ENCODE results near the gene M1AP.
A peak's percentile ranks its signal among the peaks of the same experiment; 100 is the strongest.

M1AP gene

GRCh38 chr2:74673826-74674528 lies 25.8 kb upstream of the M1AP start:
- no peak overlapping the region for H3K4me3 Mint-ChIP-seq
- ATAC-seq (ENCODE audit: low read depth): no peak
- no peaks in the 10 kb centered on the region for H3K27me3 Mint-ChIP-seq
- H3K4me1 Mint-ChIP-seq: peaks cover 3% of the 10 kb centered on the region
- H3K27ac Mint-ChIP-seq: no peak overlapping the region
- H3K9me3 Mint-ChIP-seq: no peaks in the 10 kb centered on the region
- no peak for DNase-seq (ENCODE audit: low spot score in 2 of 2)
- H3K36me3 Mint-ChIP-seq: peaks cover 45% of the 10 kb centered on the region

- Mint-ChIP-seq H3K27me3 (no peaks in the 10 kb centered on the region), H3K4me3 (no peak overlapping the region), H3K36me3 (peaks cover 43% of the 10 kb centered on the region), H3K27ac (no peak overlapping the region), H3K4me1 (peaks cover 3% of the 10 kb centered on the region), H3K9me3 (no peaks in the 10 kb centered on the region)
- DNase-seq (ENCODE audit: low spot score in 2 of 2): no peak
- no peak for ATAC-seq (ENCODE audit: low read depth)
Observed at GRCh38 chr2:74671479-74671878, 23.3 kb upstream of the M1AP start.

- ATAC-seq (ENCODE audit: low read depth) (no peak), DNase-seq (ENCODE audit: low spot score in 2 of 2) (no peak)
- Mint-ChIP-seq H3K4me1 (peaks cover 3% of the 10 kb centered on the region), H3K27me3 (no peaks in the 10 kb centered on the region), H3K36me3 (peaks cover 33% of the 10 kb centered on the region), H3K27ac (no peak overlapping the region), H3K9me3 (no peaks in the 10 kb centered on the region), H3K4me3 (no peak overlapping the region)
Observed at GRCh38 chr2:74670263-74670662, 22.1 kb upstream of the M1AP start.

GRCh38 chr2:74668087-74668486 lies 20.0 kb upstream of the M1AP start:
- Mint-ChIP-seq H3K4me1 (peaks cover 3% of the 10 kb centered on the region), H3K27ac (no peak overlapping the region), H3K4me3 (no peak overlapping the region), H3K9me3 (no peaks in the 10 kb centered on the region), H3K27me3 (no peaks in the 10 kb centered on the region), H3K36me3 (peaks cover 21% of the 10 kb centered on the region)
- ATAC-seq (ENCODE audit: low read depth): no peak
- no peak for DNase-seq (ENCODE audit: low spot score in 2 of 2)

GRCh38 chr2:74659462-74659861 lies 11.3 kb upstream of the M1AP start:
- Mint-ChIP-seq H3K4me1 (peaks cover 16% of the 10 kb centered on the region), H3K27ac (no peak overlapping the region), H3K36me3 (peaks cover 8% of the 10 kb centered on the region), H3K4me3 (no peak overlapping the region), H3K27me3 (no peaks in the 10 kb centered on the region), H3K9me3 (no peaks in the 10 kb centered on the region)
- ATAC-seq (ENCODE audit: low read depth) (no peak), DNase-seq (ENCODE audit: low spot score in 2 of 2) (no peak)

GRCh38 chr2:74658516-74658915 lies 10.4 kb upstream of the M1AP start:
- Mint-ChIP-seq H3K27me3 (no peaks in the 10 kb centered on the region), H3K9me3 (no peaks in the 10 kb centered on the region), H3K27ac (no peak overlapping the region), H3K4me3 (no peak overlapping the region), H3K36me3 (peaks cover 8% of the 10 kb centered on the region), H3K4me1 (peaks cover 16% of the 10 kb centered on the region)
- ATAC-seq (ENCODE audit: low read depth): no peak
- DNase-seq (ENCODE audit: low spot score in 2 of 2): no peak

- no peak overlapping the region for H3K27ac Mint-ChIP-seq
- H3K9me3 Mint-ChIP-seq: no peaks in the 10 kb centered on the region
- no peak overlapping the region for H3K4me3 Mint-ChIP-seq
- H3K36me3 Mint-ChIP-seq: peaks cover 7% of the 10 kb centered on the region
- DNase-seq (ENCODE audit: low spot score in 2 of 2) (no peak), ATAC-seq (ENCODE audit: low read depth) (no peak)
- H3K4me1 Mint-ChIP-seq: peaks cover 16% of the 10 kb centered on the region
- peaks cover 1% of the 10 kb centered on the region for H3K27me3 Mint-ChIP-seq
Observed at GRCh38 chr2:74655579-74655978, 7.4 kb upstream of the M1AP start.

- peak within 1 kb of the TSS; percentile 7 for H3K27ac Mint-ChIP-seq
- peak; percentile 88 to 91 for DNase-seq (ENCODE audit: low spot score in 2 of 2)
- H3K36me3 Mint-ChIP-seq: peaks cover 4% of the 10 kb centered on the region
Observed at GRCh38 chr2:74653985-74654882, 6.1 kb upstream of the M1AP start, which contains the start of gene SEMA4F. SEMA4F (plus strand) TSS chr2:74654247; CDS start chr2:74654377, 130 bp downstream.

DNA sequence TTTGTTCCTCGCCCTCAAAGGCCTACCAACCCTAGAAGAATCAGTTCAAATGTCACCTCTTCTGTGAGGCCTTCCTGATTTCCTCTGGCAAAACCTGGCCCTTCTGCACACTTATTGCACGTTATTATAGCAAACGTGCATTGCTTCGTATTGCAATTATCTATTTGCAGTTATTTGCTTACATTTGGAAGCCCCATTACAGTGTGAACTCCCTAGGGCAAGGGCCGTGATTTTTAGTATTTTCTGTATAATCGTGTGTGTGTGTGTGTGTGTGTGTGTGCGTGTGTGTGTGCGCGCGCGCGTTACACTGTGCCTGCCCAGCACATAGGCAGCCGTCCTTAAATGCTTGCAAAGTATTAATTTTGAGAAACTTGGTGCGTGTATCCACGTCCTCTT lies 5.5 kb upstream of the M1AP start:
- peak overlapping the region; percentile 7 for H3K27ac Mint-ChIP-seq
- H3K9me3 Mint-ChIP-seq: no peaks in the 10 kb centered on the region
- peaks cover 16% of the 10 kb centered on the region for H3K4me1 Mint-ChIP-seq
- no peak for DNase-seq (ENCODE audit: low spot score in 2 of 2)
- peaks cover 3% of the 10 kb centered on the region for H3K36me3 Mint-ChIP-seq
- H3K4me3 Mint-ChIP-seq: peak overlapping the region; percentile 92
- peak; percentile 40 for ATAC-seq (ENCODE audit: low read depth)
- peaks cover 5% of the 10 kb centered on the region for H3K27me3 Mint-ChIP-seq

More at GRCh38 chr2:74653985-74654882, 6.1 kb upstream of the M1AP start, which contains the start of gene SEMA4F:
- H3K27me3 Mint-ChIP-seq: peaks cover 1% of the 10 kb centered on the region
- H3K4me3 Mint-ChIP-seq: peak within 1 kb of the TSS; percentile 92
- H3K4me1 Mint-ChIP-seq: peaks cover 16% of the 10 kb centered on the region
- H3K9me3 Mint-ChIP-seq: no peaks in the 10 kb centered on the region
- peak; percentile 97 for ATAC-seq (ENCODE audit: low read depth)

GRCh38 chr2:74646834-74647482 lies 1.2 kb downstream of the M1AP start:
- Mint-ChIP-seq H3K4me1 (peaks cover 2% of the 10 kb centered on the region), H3K9me3 (peaks cover 2% of the 10 kb centered on the region), H3K27ac (no peak overlapping the region), H3K27me3 (peaks cover 7% of the 10 kb centered on the region), H3K4me3 (no peak overlapping the region), H3K36me3 (no peaks in the 10 kb centered on the region)
- DNase-seq (ENCODE audit: low spot score in 2 of 2) (no peak), ATAC-seq (ENCODE audit: low read depth) (no peak)

- no peak overlapping the region for H3K4me3 Mint-ChIP-seq
- peaks cover 2% of the 10 kb centered on the region for H3K4me1 Mint-ChIP-seq
- ATAC-seq (ENCODE audit: low read depth) (no peak), DNase-seq (ENCODE audit: low spot score in 2 of 2) (no peak)
- no peak overlapping the region for H3K27ac Mint-ChIP-seq
- H3K36me3 Mint-ChIP-seq: no peaks in the 10 kb centered on the region
- H3K9me3 Mint-ChIP-seq: peaks cover 2% of the 10 kb centered on the region
- H3K27me3 Mint-ChIP-seq: peaks cover 8% of the 10 kb centered on the region
Observed at GRCh38 chr2:74646201-74646600, 1.9 kb downstream of the M1AP start.

GRCh38 chr2:74645344-74645743 lies 2.8 kb downstream of the M1AP start:
- peaks cover 2% of the 10 kb centered on the region for H3K9me3 Mint-ChIP-seq
- H3K27me3 Mint-ChIP-seq: peaks cover 8% of the 10 kb centered on the region
- no peak for DNase-seq (ENCODE audit: low spot score in 2 of 2)
- H3K4me3 Mint-ChIP-seq: no peak overlapping the region
- peaks cover 2% of the 10 kb centered on the region for H3K4me1 Mint-ChIP-seq
- H3K27ac Mint-ChIP-seq: no peak overlapping the region
- no peaks in the 10 kb centered on the region for H3K36me3 Mint-ChIP-seq
- ATAC-seq (ENCODE audit: low read depth): no peak

GRCh38 chr2:74639550-74639949 lies 8.6 kb downstream of the M1AP start:
- Mint-ChIP-seq H3K27ac (no peak overlapping the region), H3K4me1 (no peaks in the 10 kb centered on the region), H3K9me3 (no peaks in the 10 kb centered on the region), H3K4me3 (no peak overlapping the region), H3K27me3 (peaks cover 4% of the 10 kb centered on the region), H3K36me3 (no peaks in the 10 kb centered on the region)
- DNase-seq (ENCODE audit: low spot score in 2 of 2) (no peak), ATAC-seq (ENCODE audit: low read depth) (no peak)

DNA sequence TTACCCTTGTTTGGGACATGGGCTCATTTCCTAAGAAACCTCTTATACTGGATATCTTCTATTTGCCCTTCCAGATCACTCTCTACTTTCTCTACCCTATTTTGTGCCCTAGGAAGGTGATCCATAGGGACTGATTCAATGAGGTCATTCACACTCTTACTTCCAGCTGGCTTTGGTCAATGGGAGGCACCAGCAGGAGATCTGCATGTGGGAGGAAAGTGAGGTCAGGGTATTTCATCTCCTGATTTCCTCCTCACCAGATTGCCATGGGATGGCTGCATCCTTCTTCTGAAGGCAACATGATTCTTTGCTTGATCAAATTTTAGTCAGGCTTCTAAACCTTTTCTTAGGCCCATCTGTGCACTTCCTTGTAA lies 15.2 kb downstream of the M1AP start:
- no peak overlapping the region for H3K27ac Mint-ChIP-seq
- H3K4me1 Mint-ChIP-seq: no peaks in the 10 kb centered on the region
- no peaks in the 10 kb centered on the region for H3K9me3 Mint-ChIP-seq
- H3K36me3 Mint-ChIP-seq: no peaks in the 10 kb centered on the region
- peaks cover 1% of the 10 kb centered on the region for H3K27me3 Mint-ChIP-seq
- ATAC-seq (ENCODE audit: low read depth) (no peak), DNase-seq (ENCODE audit: low spot score in 2 of 2) (no peak)
- H3K4me3 Mint-ChIP-seq: no peak overlapping the region
